H9 (cell line): Measurements from ENCODE around the gene N4BP3. TPM values are rescaled to one million over a fixed set of nuclear protein-coding genes. Genes with fewer than 3 reads are reported as not detected.

Source experiments
- DNase-seq: peaks from one replicate; pipeline ENCODE4 v3.0.0-alpha.2; 2017
- H2AFZ ChIP-seq: one replicate; pipeline ENCODE4 v1.6.1; 2013; ENCODE audit warnings: mild to moderate bottlenecking, low read length, control low read depth, moderate library complexity
- H2AK5ac ChIP-seq: 2 replicates; pipeline ENCODE4 v1.6.1; 2013; ENCODE audit warnings: low read length, control low read depth, mixed read lengths; ENCODE audit not compliant: insufficient read length
- H2BK120ac ChIP-seq: one replicate; pipeline ENCODE4 v1.6.1; 2013; ENCODE audit warnings: low read depth, mild to moderate bottlenecking, low read length, control low read depth, inconsistent platforms; ENCODE audit not compliant: poor library complexity, severe bottlenecking
- H2BK12ac ChIP-seq: 2 replicates; pipeline ENCODE4 v1.6.1; 2013; ENCODE audit warnings: low read length, control low read depth, mixed read lengths, low read depth; ENCODE audit not compliant: insufficient read length
- H2BK15ac ChIP-seq: 2 replicates; pipeline ENCODE4 v1.6.1; 2013; ENCODE audit warnings: low read depth, low read length, control low read depth
- H2BK20ac ChIP-seq: one replicate; pipeline ENCODE4 v1.6.1; 2013; ENCODE audit warnings: low read depth, mild to moderate bottlenecking, low read length, control low read depth, inconsistent platforms; ENCODE audit not compliant: poor library complexity, severe bottlenecking
- H2BK5ac ChIP-seq: 2 replicates; pipeline ENCODE4 v1.6.1; 2013; ENCODE audit warnings: low read length, control low read depth, mixed read lengths; ENCODE audit not compliant: insufficient read length
- H3K14ac ChIP-seq: 2 replicates; pipeline ENCODE4 v1.6.1; 2013; ENCODE audit warnings: low read length, control low read depth; ENCODE audit not compliant: insufficient read depth
- H3K18ac ChIP-seq: 2 replicates; pipeline ENCODE4 v1.6.1; 2013; ENCODE audit warnings: low read depth, mild to moderate bottlenecking, mixed read lengths, low read length, control low read depth; ENCODE audit not compliant: insufficient read length
- H3K23ac ChIP-seq: 2 replicates; pipeline ENCODE4 v1.6.1; 2013; ENCODE audit warnings: low read length, control low read depth, mixed read lengths, low read depth; ENCODE audit not compliant: insufficient read length
- H3K23me2 ChIP-seq: 2 replicates; pipeline ENCODE4 v1.6.1; 2013; ENCODE audit warnings: low read depth, mild to moderate bottlenecking, mixed read lengths, low read length, control low read depth; ENCODE audit not compliant: insufficient read length, poor library complexity, severe bottlenecking
- H3K27ac ChIP-seq: 2 replicates; pipeline ENCODE4 v1.5.1; 2013; ENCODE audit warnings: low read length, control low read depth, mixed read lengths, low read depth; ENCODE audit not compliant: insufficient read length
- H3K27me3 ChIP-seq: 2 replicates; pipeline ENCODE4 v1.6.1; 2013; ENCODE audit warnings: low read length, control low read depth, inconsistent platforms; ENCODE audit not compliant: insufficient read depth
- H3K4ac ChIP-seq: 2 replicates; pipeline ENCODE4 v1.6.1; 2013; ENCODE audit warnings: low read depth, mild to moderate bottlenecking, control low read depth, inconsistent platforms, low read length, moderate library complexity
- H3K4me1 ChIP-seq: 2 replicates; pipeline ENCODE4 v1.6.1; 2013; ENCODE audit warnings: low read length, control low read depth, inconsistent platforms; ENCODE audit not compliant: insufficient read depth
- H3K4me2 ChIP-seq: 2 replicates; pipeline ENCODE4 v1.6.1; 2013; ENCODE audit warnings: low read length, control low read depth, mixed read lengths; ENCODE audit not compliant: insufficient read length, insufficient read depth
- H3K56ac ChIP-seq: 2 replicates; pipeline ENCODE4 v1.6.1; 2013; ENCODE audit warnings: low read depth, mild to moderate bottlenecking, mixed read lengths, low read length, control low read depth; ENCODE audit not compliant: insufficient read length
- H3K79me1 ChIP-seq: 2 replicates; pipeline ENCODE4 v1.6.1; 2013; ENCODE audit warnings: low read depth, mild to moderate bottlenecking, moderate library complexity, low read length, control low read depth, inconsistent platforms; ENCODE audit not compliant: insufficient read depth, poor library complexity, severe bottlenecking
- H3K79me2 ChIP-seq: 2 replicates; pipeline ENCODE4 v1.6.1; 2013; ENCODE audit warnings: low read length, control low read depth, inconsistent platforms; ENCODE audit not compliant: insufficient read depth
- H3K9ac ChIP-seq: 2 replicates; pipeline ENCODE4 v1.6.1; 2013; ENCODE audit warnings: low read length, control low read depth, mixed read lengths; ENCODE audit not compliant: insufficient read length; ENCODE audit errors: extremely low read depth
- H3K9me3 ChIP-seq: one replicate; pipeline ENCODE4 v1.6.1; 2013; ENCODE audit warnings: low read depth, low read length, inconsistent platforms; ENCODE audit not compliant: control insufficient read depth
- H3T11ph ChIP-seq: one replicate; pipeline ENCODE4 v1.6.1; 2013; ENCODE audit warnings: mild to moderate bottlenecking, low read length, control low read depth, inconsistent platforms
- H4K20me1 ChIP-seq: one replicate; pipeline ENCODE4 v1.6.1; 2013; ENCODE audit not compliant: control insufficient read depth, insufficient read length, insufficient read depth
- H4K5ac ChIP-seq: 2 replicates; pipeline ENCODE4 v1.6.1; 2013; ENCODE audit warnings: low read depth, mild to moderate bottlenecking, mixed read lengths, low read length, control low read depth; ENCODE audit not compliant: insufficient read length
- H4K8ac ChIP-seq: replicated peaks from 2 replicates; pipeline ENCODE4 v1.6.1; 2013; ENCODE audit warnings: low read length, control low read depth, mixed read lengths, low read depth; ENCODE audit not compliant: insufficient read length
- H4K91ac ChIP-seq: 2 replicates; pipeline ENCODE4 v1.6.1; 2013; ENCODE audit warnings: low read depth, mild to moderate bottlenecking, moderate library complexity, mixed read lengths, low read length, control low read depth; ENCODE audit not compliant: insufficient read length
- H3K27ac Mint-ChIP-seq, 3 experiments: 2 replicates in 2 of 3; 3 replicates in 1 of 3; pipeline ENCODE4 v1.8.0; 2020 to 2021; ENCODE audit warnings: mixed read lengths in 3 of 3, mild to moderate bottlenecking in 1 of 3, moderate library complexity in 1 of 3
- H3K27me3 Mint-ChIP-seq: 2 replicates; pipeline ENCODE4 v1.8.0; 2021; ENCODE audit warnings: low read depth, mild to moderate bottlenecking, moderate library complexity, mixed read lengths
- H3K36me3 Mint-ChIP-seq, 3 experiments: 2 replicates in 2 of 3; 3 replicates in 1 of 3; pipeline ENCODE4 v1.8.0; 2020 to 2021; ENCODE audit warnings: low read depth in 3 of 3, mixed read lengths in 3 of 3; ENCODE audit not compliant: insufficient read depth in 1 of 3
- H3K4me1 Mint-ChIP-seq, 2 experiments: 2 replicates each; pipeline ENCODE4 v1.8.0; 2020; ENCODE audit warnings: mixed read lengths in 2 of 2
- H3K4me3 Mint-ChIP-seq, 2 experiments: 2 replicates in 1 of 2; 3 replicates in 1 of 2; pipeline ENCODE4 v1.8.0; 2020 to 2021; ENCODE audit warnings: mild to moderate bottlenecking in 2 of 2, mixed read lengths in 2 of 2, moderate library complexity in 1 of 2
- H3K9me3 Mint-ChIP-seq, 2 experiments: 2 replicates in 1 of 2; 3 replicates in 1 of 2; pipeline ENCODE4 v1.8.0; 2020; ENCODE audit warnings: mild to moderate bottlenecking in 2 of 2, mixed read lengths in 2 of 2, moderate library complexity in 1 of 2
- WGBS: extraction: QIAGEN DNeasy Blood & Tissue Kit; methylation state at CpG from one replicate; pipeline ENCODE4 v1.1.7; 2013; ENCODE audit warnings: missing lambda C conversion rate, low lambda C conversion rate, mixed read lengths; ENCODE audit not compliant: insufficient read length; ENCODE audit errors: extremely low coverage; 5-methylcytosine and 5-hydroxymethylcytosine counted together
- total RNA-seq: library from RNA; stranded (reverse); gene quantifications from 2 replicates; pipeline ENCODE4 v1.2.1, GENCODE V29; 2021
- TF ChIP-seq, protein P1 (sequence below): fragments of 200-600 bp; sonication (generic); conservative IDR thresholded peaks from 3 replicates; pipeline ENCODE4 v1.8.0; 2021; ENCODE audit warnings: antibody characterized with exemption, mild to moderate bottlenecking

Gene N4BP3
- total RNA-seq, 1 experiment from 2014 or later, result 32.1 TPM

DNA sequence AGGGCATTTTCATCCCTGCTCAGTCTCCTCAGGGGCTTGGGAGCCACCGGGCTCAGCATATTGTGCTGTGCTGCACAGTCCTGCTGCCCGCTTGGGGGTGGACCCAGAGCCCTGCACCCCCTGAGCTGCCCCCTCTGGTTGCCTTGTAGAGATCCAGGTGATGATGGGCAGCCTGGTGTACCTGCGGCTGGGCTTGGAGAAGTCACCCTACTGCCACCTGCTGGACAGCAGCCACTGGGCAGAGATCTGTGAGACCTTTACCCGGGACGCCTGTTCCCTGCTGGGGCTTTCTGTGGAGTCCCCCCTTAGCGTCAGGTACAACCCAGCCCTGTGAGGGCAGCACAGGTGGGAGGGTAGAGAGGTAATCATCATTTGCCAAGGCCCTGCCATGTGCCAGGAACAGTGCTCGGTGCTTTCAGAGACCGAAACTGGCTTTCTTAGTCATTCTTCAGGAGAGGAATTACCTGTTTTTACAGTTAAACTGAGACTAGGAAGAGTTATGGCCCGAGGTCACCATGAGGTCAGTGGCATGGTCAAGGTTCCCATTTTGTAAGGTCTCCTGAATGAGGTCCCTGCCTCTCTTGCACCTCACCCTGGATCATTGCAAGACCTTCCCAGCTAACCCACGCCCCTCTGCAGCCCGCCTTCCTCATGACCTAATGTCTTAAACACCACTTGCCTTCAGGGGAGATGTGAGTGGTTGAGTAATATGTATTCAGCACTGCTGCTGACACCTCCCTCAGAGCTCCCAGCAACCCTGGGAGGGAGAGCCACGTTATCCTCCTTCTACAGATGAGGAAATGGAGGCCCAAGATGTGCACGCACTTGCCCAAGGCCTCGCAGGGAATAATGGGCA, 32.9 kb downstream of the N4BP3 start:
- Histone ChIP-seq H4K20me1 (peaks cover 2% of the 10 kb centered on the region), H3K23me2 (no peaks in the 10 kb centered on the region), H3K56ac (no peak overlapping the region), H3K79me2 (no peaks in the 10 kb centered on the region), H2BK12ac (no peak overlapping the region), H3K4ac (no peak overlapping the region), H2AK5ac (no peak overlapping the region), H3K9ac (no peak overlapping the region), H4K8ac (no peak overlapping the region), H3K18ac (no peak overlapping the region), H3K23ac (no peak overlapping the region), H2BK20ac (no peak overlapping the region), H4K91ac (no peak overlapping the region), H3K27me3 (no peaks in the 10 kb centered on the region), H3T11ph (no peak overlapping the region), H4K5ac (no peak overlapping the region), H3K14ac (no peak overlapping the region), H2AFZ (no peak overlapping the region), H3K4me1 (no peaks in the 10 kb centered on the region), H3K4me2 (no peak overlapping the region), H3K79me1 (no peaks in the 10 kb centered on the region), H2BK5ac (no peak overlapping the region), H2BK15ac (no peak overlapping the region), H3K27ac (no peak overlapping the region), H3K9me3 (no peaks in the 10 kb centered on the region), H2BK120ac (no peak overlapping the region)
- WGBS, result no CpG with 5 or more reads among the region's 14 CpGs
- Mint-ChIP-seq H3K4me3 (no peak overlapping the region; a peak in 1 of 5 replicates), H3K27me3 (peaks cover 2% of the 10 kb centered on the region; the same call in 1 of the 2 replicates), H3K4me1 (peaks cover 2 to 3% of the 10 kb centered on the region in 2 experiments; a peak in 2 of 4 replicates), H3K27ac (peak overlapping the region in 2 of 3 experiments; percentile 71 to 73; a peak in 2 of 7 replicates), H3K9me3 (no peaks in the 10 kb centered on the region), H3K36me3 (peaks cover 59 to 95% (median 87%) of the 10 kb centered on the region in 3 experiments; a peak in 6 of 7 replicates)
- peak; percentile 91 for DNase-seq
- TF ChIP-seq, protein P1, sequence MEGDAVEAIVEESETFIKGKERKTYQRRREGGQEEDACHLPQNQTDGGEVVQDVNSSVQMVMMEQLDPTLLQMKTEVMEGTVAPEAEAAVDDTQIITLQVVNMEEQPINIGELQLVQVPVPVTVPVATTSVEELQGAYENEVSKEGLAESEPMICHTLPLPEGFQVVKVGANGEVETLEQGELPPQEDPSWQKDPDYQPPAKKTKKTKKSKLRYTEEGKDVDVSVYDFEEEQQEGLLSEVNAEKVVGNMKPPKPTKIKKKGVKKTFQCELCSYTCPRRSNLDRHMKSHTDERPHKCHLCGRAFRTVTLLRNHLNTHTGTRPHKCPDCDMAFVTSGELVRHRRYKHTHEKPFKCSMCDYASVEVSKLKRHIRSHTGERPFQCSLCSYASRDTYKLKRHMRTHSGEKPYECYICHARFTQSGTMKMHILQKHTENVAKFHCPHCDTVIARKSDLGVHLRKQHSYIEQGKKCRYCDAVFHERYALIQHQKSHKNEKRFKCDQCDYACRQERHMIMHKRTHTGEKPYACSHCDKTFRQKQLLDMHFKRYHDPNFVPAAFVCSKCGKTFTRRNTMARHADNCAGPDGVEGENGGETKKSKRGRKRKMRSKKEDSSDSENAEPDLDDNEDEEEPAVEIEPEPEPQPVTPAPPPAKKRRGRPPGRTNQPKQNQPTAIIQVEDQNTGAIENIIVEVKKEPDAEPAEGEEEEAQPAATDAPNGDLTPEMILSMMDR, result peak; percentile 93
